IPS DF 6.9 (cell line): Measurements from ENCODE around the gene MECR.

ENCODE experiments used
- DNase-seq: peaks from one replicate; pipeline ENCODE4 v3.0.0-alpha.2; 2013; ENCODE audit warnings: low read depth, low spot score
- H3K27ac ChIP-seq: one replicate; pipeline ENCODE4 v1.5.1; 2013; ENCODE audit warnings: low read length, control low read depth
- H3K27me3 ChIP-seq: 2 replicates; pipeline ENCODE4 v1.6.1; 2013; ENCODE audit warnings: mild to moderate bottlenecking, low read length; ENCODE audit not compliant: control insufficient read depth, insufficient read depth
- H3K36me3 ChIP-seq: 2 replicates; pipeline ENCODE4 v1.6.1; 2013; ENCODE audit warnings: low read length; ENCODE audit not compliant: control insufficient read depth, insufficient read depth
- H3K4me1 ChIP-seq: 2 replicates; pipeline ENCODE4 v1.6.1; 2013; ENCODE audit warnings: low read length; ENCODE audit not compliant: control insufficient read depth, insufficient read depth
- H3K4me3 ChIP-seq: 2 replicates; pipeline ENCODE4 v1.5.1; 2013; ENCODE audit warnings: mild to moderate bottlenecking, low read length
- H3K9me3 ChIP-seq: 2 replicates; pipeline ENCODE4 v1.6.1; 2013; ENCODE audit warnings: low read length, inconsistent platforms; ENCODE audit not compliant: control insufficient read depth, insufficient read depth
- WGBS: extraction: QIAGEN DNeasy Blood & Tissue Kit; methylation state at CpG from one replicate; pipeline ENCODE4 v1.1.7; 2013; ENCODE audit warnings: mixed read lengths, missing lambda C conversion rate; ENCODE audit not compliant: insufficient read length, insufficient coverage; 5-methylcytosine and 5-hydroxymethylcytosine counted together

Gene MECR, protein sequence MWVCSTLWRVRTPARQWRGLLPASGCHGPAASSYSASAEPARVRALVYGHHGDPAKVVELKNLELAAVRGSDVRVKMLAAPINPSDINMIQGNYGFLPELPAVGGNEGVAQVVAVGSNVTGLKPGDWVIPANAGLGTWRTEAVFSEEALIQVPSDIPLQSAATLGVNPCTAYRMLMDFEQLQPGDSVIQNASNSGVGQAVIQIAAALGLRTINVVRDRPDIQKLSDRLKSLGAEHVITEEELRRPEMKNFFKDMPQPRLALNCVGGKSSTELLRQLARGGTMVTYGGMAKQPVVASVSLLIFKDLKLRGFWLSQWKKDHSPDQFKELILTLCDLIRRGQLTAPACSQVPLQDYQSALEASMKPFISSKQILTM

DNA sequence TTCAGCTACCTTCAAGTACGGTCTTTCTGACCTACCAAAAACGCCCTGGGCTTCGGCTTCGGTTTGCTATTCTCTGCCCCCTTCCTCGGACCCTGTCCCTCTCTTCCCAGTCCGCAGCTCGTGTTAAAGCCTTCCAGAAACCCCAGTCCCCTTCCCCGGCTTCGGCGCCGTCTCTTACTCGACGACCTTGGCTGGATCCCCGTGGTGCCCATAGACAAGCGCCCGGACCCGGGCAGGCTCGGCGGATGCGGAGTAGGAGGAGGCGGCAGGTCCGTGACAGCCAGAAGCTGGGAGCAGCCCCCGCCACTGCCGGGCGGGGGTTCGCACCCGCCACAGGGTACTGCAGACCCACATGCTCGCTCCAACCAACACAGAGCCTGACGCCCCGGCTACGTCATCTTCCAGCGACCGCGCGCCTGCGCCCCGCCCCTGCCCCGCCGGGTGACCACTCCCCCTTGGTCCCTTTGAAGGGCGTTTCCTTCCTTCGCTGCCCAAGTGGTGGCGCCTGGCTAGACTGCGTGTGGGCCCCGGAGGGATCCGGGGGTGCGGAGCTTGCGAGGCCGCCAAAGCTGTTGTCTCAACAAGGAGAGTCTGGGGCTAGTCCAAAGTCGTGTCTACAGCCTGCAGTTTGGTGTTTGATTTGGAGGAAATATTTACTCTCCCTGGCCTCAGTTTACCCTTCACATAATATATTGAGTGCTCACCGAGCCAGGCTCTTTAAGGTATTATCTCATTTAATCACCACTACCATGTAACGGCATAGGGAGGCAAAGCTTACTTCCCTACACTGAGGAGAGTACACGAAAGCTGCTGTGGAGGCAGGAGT is at the start of gene MECR:
TSS of gene MECR (minus strand) at position 382 of the 826 bp plus-strand sequence. CDS start at position 354, 28 bp downstream.
- H3K27ac ChIP-seq = no peak within 1 kb of the TSS
- no CpG with 5 or more reads among the region's 52 CpGs for WGBS
- no peaks in the 10 kb centered on the region for H3K27me3 ChIP-seq
- DNase-seq = peak; percentile 85
- H3K9me3 ChIP-seq = no peaks in the 10 kb centered on the region
- peak within 1 kb of the TSS; percentile 69 for H3K4me3 ChIP-seq
- no peaks in the 10 kb centered on the region for H3K36me3 ChIP-seq
- no peaks in the 10 kb centered on the region for H3K4me1 ChIP-seq

DNA sequence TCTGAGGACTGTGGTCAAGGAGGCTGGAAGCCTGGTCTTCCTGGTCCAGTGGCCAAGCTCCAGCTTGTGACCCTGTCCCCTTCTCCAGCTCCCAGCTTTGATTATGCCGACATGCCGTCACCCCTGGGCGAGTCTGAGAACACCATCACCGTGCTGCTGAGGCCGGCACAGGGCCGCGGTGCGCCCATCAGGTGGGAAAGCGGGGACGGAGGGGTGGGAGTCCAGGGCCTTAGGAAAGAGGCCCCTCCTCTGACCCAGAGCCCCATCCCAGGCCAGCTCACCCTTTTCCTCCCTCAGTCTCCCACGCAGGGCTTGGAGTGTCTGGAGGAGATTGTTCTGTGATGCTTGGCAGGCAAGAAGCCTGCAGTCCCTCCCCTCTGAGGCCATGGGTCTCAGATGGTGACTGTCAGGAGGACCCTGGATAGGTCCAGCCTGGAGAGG is 49.2 kb upstream of the MECR start:
- no peak overlapping the region for H3K4me3 ChIP-seq
- no peak overlapping the region for H3K27ac ChIP-seq
- no peaks in the 10 kb centered on the region; the same call in 1 of the 2 replicates for H3K36me3 ChIP-seq
- no peaks in the 10 kb centered on the region for H3K27me3 ChIP-seq
- no CpG with 5 or more reads among the region's 11 CpGs for WGBS
- DNase-seq = no peak
- peaks cover 7% of the 10 kb centered on the region for H3K4me1 ChIP-seq
- no peaks in the 10 kb centered on the region for H3K9me3 ChIP-seq

DNA sequence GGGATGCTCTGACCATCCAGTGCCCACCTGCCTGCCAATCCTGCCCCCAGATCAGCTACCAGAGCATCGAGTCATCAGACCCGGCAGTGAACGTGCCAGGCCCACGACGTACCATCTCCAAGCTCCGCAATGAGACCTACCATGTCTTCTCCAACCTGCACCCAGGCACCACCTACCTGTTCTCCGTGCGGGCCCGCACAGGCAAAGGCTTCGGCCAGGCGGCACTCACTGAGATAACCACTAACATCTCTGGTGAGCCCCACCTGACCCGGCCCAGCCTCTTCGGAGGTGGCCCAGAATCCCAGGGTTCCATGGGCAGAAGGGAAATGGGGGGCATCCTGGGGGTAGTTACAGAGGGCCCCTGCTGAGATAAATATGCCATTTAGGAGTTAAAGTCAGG is 48.7 kb upstream of the MECR start:
- no peak overlapping the region for H3K27ac ChIP-seq
- H3K9me3 ChIP-seq = no peaks in the 10 kb centered on the region
- no CpG with 5 or more reads among the region's 13 CpGs for WGBS
- H3K27me3 ChIP-seq = no peaks in the 10 kb centered on the region
- DNase-seq = no peak
- peaks cover 7% of the 10 kb centered on the region for H3K4me1 ChIP-seq
- H3K36me3 ChIP-seq = no peaks in the 10 kb centered on the region; the same call in 1 of the 2 replicates
- no peak overlapping the region for H3K4me3 ChIP-seq

DNA sequence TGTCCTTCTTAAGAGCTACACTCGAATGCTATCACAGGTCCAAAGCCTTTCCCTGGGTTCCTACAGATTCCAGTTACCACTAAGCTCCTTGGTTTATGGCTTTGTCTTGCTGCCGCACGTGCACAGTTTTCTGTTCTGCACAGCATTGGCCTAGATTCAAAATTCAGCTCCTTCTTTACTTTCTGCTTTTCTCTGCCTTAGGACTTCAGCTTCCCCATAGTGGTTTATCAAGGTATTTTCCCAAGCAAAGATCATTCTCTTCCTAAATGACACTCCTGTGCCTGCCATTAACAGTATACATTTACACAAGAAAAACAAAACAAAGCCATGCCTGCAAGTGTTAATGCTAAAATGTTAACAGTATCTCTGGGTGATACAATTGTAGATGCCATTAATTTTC is 47.4 kb upstream of the MECR start:
- no peaks in the 10 kb centered on the region for H3K9me3 ChIP-seq
- H3K4me1 ChIP-seq = peaks cover 4% of the 10 kb centered on the region
- H3K27ac ChIP-seq = no peak overlapping the region
- no peak overlapping the region for H3K4me3 ChIP-seq
- no peaks in the 10 kb centered on the region for H3K27me3 ChIP-seq
- DNase-seq = no peak
- WGBS = no CpG with 5 or more reads among the region's 3 CpGs
- no peaks in the 10 kb centered on the region; the same call in 1 of the 2 replicates for H3K36me3 ChIP-seq

DNA sequence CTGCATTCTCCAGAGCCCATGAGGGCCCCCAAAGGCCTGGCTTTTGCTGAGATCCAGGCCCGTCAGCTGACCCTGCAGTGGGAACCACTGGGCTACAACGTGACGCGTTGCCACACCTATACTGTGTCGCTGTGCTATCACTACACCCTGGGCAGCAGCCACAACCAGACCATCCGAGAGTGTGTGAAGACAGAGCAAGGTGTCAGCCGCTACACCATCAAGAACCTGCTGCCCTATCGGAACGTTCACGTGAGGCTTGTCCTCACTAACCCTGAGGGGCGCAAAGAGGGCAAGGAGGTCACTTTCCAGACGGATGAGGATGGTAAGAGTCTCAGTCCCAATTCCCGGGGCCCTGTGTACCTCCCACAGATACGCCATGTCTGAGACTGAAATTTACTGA is 44.7 kb upstream of the MECR start:
- Histone ChIP-seq H3K36me3 (no peaks in the 10 kb centered on the region; the same call in 1 of the 2 replicates), H3K27ac (no peak overlapping the region), H3K27me3 (no peaks in the 10 kb centered on the region), H3K4me3 (no peak overlapping the region), H3K9me3 (no peaks in the 10 kb centered on the region), H3K4me1 (peaks cover 12% of the 10 kb centered on the region; the same call in 1 of the 2 replicates)
- DNase-seq = no peak
- WGBS = no CpG with 5 or more reads among the region's 14 CpGs

DNA sequence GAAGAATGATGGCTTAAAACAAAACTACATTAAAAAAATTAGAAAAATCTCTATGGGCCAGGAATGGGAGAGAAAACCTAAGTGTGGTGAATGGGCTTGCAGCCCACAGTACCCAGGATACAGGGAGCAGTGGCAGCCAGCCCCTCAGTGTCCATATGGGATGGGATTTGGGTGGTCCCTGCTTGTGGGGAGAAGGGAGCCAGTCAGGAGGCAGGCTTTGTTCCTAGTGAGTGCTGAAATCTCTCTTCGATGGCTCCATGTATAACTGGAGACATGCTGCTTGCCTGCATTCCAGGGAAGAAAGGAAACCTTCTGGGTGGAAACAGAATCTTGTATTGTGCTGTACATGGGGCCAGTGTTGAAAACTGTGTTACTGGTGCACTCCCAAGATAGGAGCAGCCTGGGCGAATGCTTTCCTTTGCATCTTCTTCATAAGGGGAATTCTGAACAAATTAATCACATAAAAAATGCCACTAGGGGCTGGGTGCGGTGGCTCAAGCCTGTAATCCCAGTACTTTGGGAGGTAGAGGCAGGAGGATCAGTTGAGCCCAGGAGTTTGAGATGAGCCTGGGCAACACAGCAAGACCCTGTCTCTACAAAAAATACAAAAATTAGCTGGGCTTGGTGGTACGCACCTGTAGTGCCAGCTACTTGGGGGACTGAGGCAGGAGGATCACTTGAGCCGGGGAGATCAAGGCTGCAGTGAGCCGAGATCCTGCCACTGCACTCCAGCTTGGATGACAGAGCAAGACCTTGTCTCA is 41.6 kb upstream of the MECR start:
- Histone ChIP-seq H3K4me3 (no peak overlapping the region), H3K36me3 (no peaks in the 10 kb centered on the region; the same call in 1 of the 2 replicates), H3K27ac (no peak overlapping the region), H3K4me1 (peaks cover 10% of the 10 kb centered on the region; the same call in 1 of the 2 replicates), H3K9me3 (no peaks in the 10 kb centered on the region), H3K27me3 (no peaks in the 10 kb centered on the region)
- DNase-seq = no peak
- no CpG with 5 or more reads among the region's 6 CpGs for WGBS

DNA sequence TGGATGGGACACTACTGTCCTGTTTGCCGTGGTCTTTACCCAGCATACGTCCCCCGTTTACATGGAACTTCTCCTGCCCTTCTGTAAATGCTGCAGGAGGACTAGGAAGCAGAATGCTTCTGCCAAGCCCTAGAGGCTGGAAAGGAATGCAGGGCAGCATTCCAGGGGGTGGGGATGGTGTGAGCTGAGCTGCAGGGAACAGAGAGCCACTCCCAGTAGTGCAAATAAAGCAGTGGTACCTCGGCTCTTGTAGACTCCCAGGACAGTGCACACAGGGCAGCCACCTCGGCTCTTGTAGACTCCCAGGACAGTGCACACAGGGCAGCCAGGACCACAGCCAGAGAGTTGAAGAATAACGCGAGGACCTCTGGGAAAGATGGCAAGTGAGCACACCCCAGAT is 41.0 kb upstream of the MECR start:
- no peaks in the 10 kb centered on the region for H3K9me3 ChIP-seq
- H3K27ac ChIP-seq = no peak overlapping the region
- H3K4me1 ChIP-seq = peaks cover 10% of the 10 kb centered on the region; the same call in 1 of the 2 replicates
- peak; percentile 58 for DNase-seq
- H3K36me3 ChIP-seq = no peaks in the 10 kb centered on the region; the same call in 1 of the 2 replicates
- H3K27me3 ChIP-seq = no peaks in the 10 kb centered on the region
- WGBS = no CpG with 5 or more reads among the region's 7 CpGs
- H3K4me3 ChIP-seq = no peak overlapping the region

DNA sequence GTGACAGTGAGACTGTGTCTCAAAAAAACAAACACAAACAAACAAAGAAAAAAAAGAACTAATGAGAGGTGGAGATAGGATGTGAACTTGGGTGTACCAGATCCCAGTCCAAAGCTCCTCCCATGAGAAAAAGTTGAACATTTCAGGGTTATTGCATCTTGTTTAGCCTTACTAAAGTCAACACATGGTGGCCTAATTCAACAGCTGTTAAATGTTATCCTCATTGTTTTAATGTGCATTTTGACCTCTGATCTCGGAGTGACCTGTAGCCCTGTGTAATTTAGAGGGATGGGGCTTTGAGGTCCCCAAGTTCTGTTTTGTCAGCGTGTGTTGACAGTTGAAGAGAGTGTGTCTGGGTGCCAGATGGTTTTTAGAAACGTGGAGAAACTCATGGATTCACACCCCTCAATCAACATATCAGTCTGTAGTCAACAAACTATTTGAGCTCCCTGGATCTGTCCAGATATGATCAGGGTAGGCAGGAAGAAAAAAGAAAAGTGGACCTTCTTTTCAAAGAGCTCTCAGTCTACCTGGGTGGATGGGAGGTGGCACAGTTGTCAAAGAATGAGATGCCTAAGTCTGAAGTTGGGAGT is 40.3 kb upstream of the MECR start:
- WGBS = no CpG with 5 or more reads among the region's 3 CpGs
- Histone ChIP-seq H3K36me3 (no peaks in the 10 kb centered on the region; the same call in 1 of the 2 replicates), H3K9me3 (no peaks in the 10 kb centered on the region), H3K27me3 (no peaks in the 10 kb centered on the region), H3K27ac (no peak overlapping the region), H3K4me3 (no peak overlapping the region), H3K4me1 (peaks cover 10% of the 10 kb centered on the region; the same call in 1 of the 2 replicates)
- no peak for DNase-seq

DNA sequence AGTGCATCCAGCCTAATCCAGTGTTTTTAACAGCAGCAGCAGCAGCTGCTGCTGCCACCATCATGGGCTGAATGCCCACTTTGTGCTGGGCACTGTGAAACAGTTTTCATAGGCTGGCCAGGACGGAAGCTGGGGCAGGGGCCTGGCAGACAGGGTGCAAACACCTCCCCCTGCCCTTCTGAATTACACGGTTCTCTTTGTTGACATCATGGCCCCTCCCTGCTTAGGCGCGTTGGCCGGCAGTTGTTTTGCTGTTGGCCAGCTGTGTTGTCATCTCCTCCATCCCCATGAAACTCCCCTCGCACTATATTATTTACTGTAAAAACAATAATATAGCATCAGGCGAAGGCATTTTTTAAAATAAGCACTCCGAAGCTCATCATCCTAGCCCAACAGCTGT is 38.6 kb upstream of the MECR start:
- Histone ChIP-seq H3K27ac (no peak overlapping the region), H3K9me3 (no peaks in the 10 kb centered on the region), H3K27me3 (no peaks in the 10 kb centered on the region), H3K36me3 (no peaks in the 10 kb centered on the region), H3K4me1 (peaks cover 10% of the 10 kb centered on the region; the same call in 1 of the 2 replicates), H3K4me3 (no peak overlapping the region)
- DNase-seq = no peak
- WGBS = 100% methylated on average over 2 of the region's 8 CpGs
